Measurements from ENCODE around the gene BOLA3. TPM values are rescaled to one million over a fixed set of nuclear protein-coding genes. Genes with fewer than 3 reads are reported as not detected.

The BOLA3 gene
- total RNA-seq, 2 donors from 2014 or later = 50.0 to 77.5 TPM

GRCh38 chr2:74149570-74150319 is 2.0 kb upstream of the BOLA3 start:
- intact Hi-C loops (cut with DNase I) = loop anchor here (10.0 kb wide), 2 partner anchors 105 to 185 kb away; no protein-coding TSS in a partner anchor
- Histone ChIP-seq H3K27me3 (replicated peaks; ENCODE audit: insufficient read depth) (no peaks in the 10 kb centered on the region), H3K4me3 (no peak overlapping the region), H3K4me1 (replicated peaks) (no peaks in the 10 kb centered on the region), H3K27ac (no peak overlapping the region), H3K9me3 (no peaks in the 10 kb centered on the region), H3K36me3 (no peaks in the 10 kb centered on the region)
- DNase-seq (ENCODE audit: low spot score) = no peak
- WGBS = 82% methylated on average over 7 of the region's 7 CpGs
- TF ChIP-seq POLR2A (IDR thresholded peaks at IDR 0.05) = no peak
- no peak for TF ChIP-seq POLR2AphosphoS5 (IDR thresholded peaks at IDR 0.05)
- no peak for TF ChIP-seq CTCF (IDR thresholded peaks at IDR 0.05)

DNA sequence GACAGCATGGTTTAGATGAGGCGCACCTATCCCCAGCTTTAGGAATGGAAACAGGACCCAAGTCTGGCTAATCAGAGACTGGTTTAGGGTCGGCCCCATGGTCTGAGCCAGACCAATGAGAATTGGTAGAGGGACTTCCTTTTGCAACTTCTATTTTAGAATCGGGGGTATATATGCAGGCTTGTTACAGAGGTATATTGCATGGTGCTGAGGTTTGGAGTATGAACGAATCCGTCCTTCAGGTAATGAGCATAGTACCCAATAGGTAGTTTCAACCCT is 1.5 kb upstream of the BOLA3 start:
- Histone ChIP-seq H3K9me3 (no peaks in the 10 kb centered on the region), H3K4me1 (replicated peaks) (no peaks in the 10 kb centered on the region), H3K36me3 (no peaks in the 10 kb centered on the region), H3K4me3 (no peak overlapping the region), H3K27me3 (replicated peaks; ENCODE audit: insufficient read depth) (no peaks in the 10 kb centered on the region), H3K27ac (no peak overlapping the region)
- no peak for DNase-seq (ENCODE audit: low spot score)
- TF ChIP-seq POLR2A (IDR thresholded peaks at IDR 0.05) = no peak
- no peak for TF ChIP-seq POLR2AphosphoS5 (IDR thresholded peaks at IDR 0.05)
- TF ChIP-seq CTCF (IDR thresholded peaks at IDR 0.05) = no peak
- intact Hi-C loops (cut with DNase I) = loop anchor here (10.0 kb wide), 2 partner anchors 106 to 186 kb away; no protein-coding TSS in a partner anchor
- 89% methylated on average over 5 of the region's 5 CpGs for WGBS

- Histone ChIP-seq H3K9me3 (no peaks in the 10 kb centered on the region), H3K4me3 (peak overlapping the region; percentile 64 to 70), H3K36me3 (no peaks in the 10 kb centered on the region), H3K27ac (peak overlapping the region; percentile 55 to 78), H3K27me3 (replicated peaks; ENCODE audit: insufficient read depth) (no peaks in the 10 kb centered on the region), H3K4me1 (replicated peaks) (no peaks in the 10 kb centered on the region)
- intact Hi-C loops (cut with DNase I) = loop anchor here (10.0 kb wide), 2 partner anchors 106 to 186 kb away; no protein-coding TSS in a partner anchor
- TF ChIP-seq POLR2A (IDR thresholded peaks at IDR 0.05) (no peak), POLR2AphosphoS5 (IDR thresholded peaks at IDR 0.05) (no peak), CTCF (IDR thresholded peaks at IDR 0.05) (no peak)
- WGBS = 54% methylated on average over 16 of the region's 16 CpGs
- DNase-seq (ENCODE audit: low spot score) = no peak
Measured at GRCh38 chr2:74148457-74149246, 940 bp upstream of the BOLA3 start.

DNA sequence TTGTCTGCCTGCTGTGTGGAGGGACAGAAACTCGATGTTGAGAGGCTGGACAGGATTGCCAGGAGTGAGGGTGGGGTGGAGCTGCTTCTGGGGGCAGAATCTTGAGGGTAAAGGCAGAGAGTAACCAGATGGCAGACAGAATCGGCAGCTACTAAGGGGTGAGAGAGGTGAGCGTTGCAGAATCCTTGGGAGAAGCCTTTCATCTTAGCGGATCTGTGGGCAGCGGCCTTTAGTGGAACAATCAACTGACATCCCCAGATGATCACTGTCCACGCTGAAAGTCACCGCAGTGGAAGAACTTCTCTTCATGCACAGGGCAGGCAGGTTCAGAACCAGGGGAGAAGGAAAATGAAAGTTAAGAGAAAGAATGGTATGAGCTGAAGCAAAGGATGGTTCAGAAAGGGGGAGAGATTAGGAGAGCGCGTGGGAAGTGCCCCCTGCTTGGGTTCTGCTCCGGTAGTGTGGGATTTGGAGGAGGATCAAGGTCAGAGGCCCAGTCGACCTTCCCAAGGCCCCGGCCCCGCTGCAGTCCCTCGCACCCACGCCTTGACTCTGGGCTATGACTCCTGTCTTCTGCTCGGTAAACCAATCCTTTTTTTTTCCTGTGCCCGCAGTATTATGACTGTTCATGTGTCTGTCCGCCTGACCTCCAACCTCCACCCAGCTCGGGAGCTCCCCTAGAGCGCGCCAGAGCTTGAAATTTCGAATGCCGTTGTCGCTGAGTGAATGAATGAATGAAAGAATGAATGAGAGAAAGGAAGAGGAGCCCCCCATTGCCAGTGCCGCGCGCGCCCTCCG is 584 bp downstream of the BOLA3 start:
- H3K4me3 ChIP-seq = peak overlapping the region; percentile 64 to 70
- 2% methylated on average over 29 of the region's 29 CpGs for WGBS
- H3K9me3 ChIP-seq = no peaks in the 10 kb centered on the region
- TF ChIP-seq CTCF (IDR thresholded peaks at IDR 0.05) (no peak), POLR2AphosphoS5 (IDR thresholded peaks at IDR 0.05) (no peak), POLR2A (IDR thresholded peaks at IDR 0.05) (no peak)
- no peak for DNase-seq (ENCODE audit: low spot score)
- peak overlapping the region; percentile 55 to 78 for H3K27ac ChIP-seq
- no peaks in the 10 kb centered on the region for H3K4me1 ChIP-seq (replicated peaks)
- no peaks in the 10 kb centered on the region for H3K27me3 ChIP-seq (replicated peaks; ENCODE audit: insufficient read depth)
- H3K36me3 ChIP-seq = no peaks in the 10 kb centered on the region
- intact Hi-C loops (cut with DNase I) = loop anchor here (10.0 kb wide), 2 partner anchors 108 to 188 kb away; no protein-coding TSS in a partner anchor

Data from prostate gland (tissue), 2 donors.